ENCODE measurements around the gene SH3PXD2A.
A peak's percentile ranks its signal among the peaks of the same experiment; 100 is the strongest.

Gene SH3PXD2A

GRCh38 chr10:103877861-103878260, 22.5 kb upstream of the SH3PXD2A start:
- DNase-seq: no peak

GRCh38 chr10:103876155-103876554, 20.8 kb upstream of the SH3PXD2A start:
- DNase-seq: no peak

GRCh38 chr10:103874730-103875129, 19.4 kb upstream of the SH3PXD2A start:
- DNase-seq: peak; percentile 56

DNA sequence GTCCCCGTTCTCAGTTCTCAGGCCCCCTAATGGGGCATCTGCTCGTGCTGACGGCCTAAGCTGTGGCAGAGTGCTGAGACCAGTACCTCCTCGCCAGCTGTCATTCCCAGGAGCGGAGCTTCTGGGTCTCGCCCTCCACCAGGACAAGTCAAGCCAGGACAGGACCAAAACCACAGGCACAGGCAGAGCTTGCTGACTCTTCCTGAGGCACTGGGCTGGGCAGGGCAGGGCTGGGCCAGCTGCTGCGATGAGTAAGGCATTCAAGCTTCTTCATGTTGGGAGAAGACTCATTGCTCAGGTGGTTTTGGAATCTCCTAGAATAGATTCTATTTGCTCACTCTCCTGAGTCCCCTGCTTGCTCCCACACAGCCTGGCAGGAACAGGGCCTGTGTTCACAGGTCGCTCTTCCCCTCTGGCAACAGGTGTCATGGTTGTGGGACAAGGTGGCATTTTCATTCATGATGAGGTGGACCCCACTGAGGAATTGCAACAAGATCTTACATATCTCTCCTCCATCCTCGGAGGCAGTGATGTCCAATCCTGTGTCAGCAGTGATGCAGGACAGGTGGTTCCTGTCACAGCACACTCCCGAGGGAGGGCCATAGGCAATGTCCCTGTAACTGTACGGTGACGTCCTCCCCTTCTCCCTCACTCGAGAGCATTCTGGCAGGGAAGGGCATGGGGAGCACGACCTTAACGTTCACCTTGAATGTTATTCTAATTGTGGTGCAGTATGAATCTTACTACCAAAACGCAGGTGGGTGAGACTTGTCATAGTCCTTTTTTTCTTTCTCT, 17.0 kb upstream of the SH3PXD2A start:
- peak; percentile 40 for DNase-seq

DNA sequence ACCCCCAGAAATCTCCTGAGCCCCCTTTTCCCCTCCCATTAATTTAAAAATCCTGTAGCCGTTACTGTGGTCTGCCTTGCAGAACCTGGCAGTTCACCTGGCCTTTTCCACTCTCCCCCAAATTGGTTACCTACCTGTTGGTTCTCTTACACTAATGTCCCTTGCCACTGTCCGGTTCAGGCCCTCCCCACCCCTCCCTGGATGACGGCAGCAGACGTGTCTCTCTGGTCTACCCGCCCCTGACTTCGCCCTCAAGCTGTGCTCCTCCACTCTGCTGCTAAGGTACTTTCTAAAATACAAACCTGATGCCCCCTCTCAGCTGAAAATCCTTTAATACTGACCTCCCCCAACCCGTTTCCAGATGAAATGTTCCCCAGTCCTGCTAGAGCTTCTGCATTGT, 15.6 kb upstream of the SH3PXD2A start:
- no peak for DNase-seq

GRCh38 chr10:103870516-103870915, 15.1 kb upstream of the SH3PXD2A start:
- no peak for DNase-seq

DNA sequence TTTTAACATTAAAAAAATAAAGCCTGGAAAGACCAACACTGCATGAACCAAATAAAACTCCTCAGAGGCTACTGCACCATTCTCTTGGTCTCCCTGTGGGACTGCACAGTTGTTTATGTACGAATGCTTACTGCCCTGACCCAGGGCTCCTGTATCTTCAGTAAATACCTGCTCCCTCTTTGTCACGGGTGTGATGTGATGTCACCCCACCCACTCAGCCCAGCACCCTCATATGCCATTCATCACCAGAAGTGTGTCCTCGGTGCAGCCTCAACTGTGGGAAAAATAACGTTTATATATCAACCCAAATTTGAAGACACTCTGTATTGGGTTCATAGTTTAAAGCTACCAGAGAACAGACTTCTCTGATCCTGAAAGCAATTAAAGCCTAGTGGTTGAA, 14.0 kb upstream of the SH3PXD2A start:
- DNase-seq: no peak

- DNase-seq: no peak
These were observed 12.8 kb upstream of the SH3PXD2A start for GRCh38 chr10:103868200-103868599.

- DNase-seq: no peak
These were observed 6.1 kb upstream of the SH3PXD2A start for GRCh38 chr10:103861505-103861904.

- DNase-seq: peak; percentile 33
These were observed 4.0 kb upstream of the SH3PXD2A start for GRCh38 chr10:103859161-103860086.

GRCh38 chr10:103858360-103858759, 3.0 kb upstream of the SH3PXD2A start:
- DNase-seq: no peak

DNA sequence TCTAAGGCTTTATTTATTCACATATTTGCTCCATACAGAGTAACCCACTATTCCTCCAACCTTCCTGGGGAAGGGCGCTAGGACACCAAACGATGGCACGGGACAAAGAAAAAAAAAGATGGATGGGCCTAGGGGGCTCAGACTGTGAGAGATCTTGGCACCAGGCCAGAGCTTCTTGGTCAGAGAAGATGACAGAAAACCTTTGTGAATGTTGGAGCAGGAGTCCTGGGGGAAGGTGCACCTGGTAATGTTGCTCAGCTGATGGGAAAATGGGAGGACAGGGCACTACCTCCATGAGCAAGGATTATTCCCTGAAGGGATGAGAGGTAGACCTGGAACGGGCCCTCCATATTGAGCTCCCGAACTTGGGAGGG, 1.4 kb upstream of the SH3PXD2A start:
- no peak for DNase-seq

DNA sequence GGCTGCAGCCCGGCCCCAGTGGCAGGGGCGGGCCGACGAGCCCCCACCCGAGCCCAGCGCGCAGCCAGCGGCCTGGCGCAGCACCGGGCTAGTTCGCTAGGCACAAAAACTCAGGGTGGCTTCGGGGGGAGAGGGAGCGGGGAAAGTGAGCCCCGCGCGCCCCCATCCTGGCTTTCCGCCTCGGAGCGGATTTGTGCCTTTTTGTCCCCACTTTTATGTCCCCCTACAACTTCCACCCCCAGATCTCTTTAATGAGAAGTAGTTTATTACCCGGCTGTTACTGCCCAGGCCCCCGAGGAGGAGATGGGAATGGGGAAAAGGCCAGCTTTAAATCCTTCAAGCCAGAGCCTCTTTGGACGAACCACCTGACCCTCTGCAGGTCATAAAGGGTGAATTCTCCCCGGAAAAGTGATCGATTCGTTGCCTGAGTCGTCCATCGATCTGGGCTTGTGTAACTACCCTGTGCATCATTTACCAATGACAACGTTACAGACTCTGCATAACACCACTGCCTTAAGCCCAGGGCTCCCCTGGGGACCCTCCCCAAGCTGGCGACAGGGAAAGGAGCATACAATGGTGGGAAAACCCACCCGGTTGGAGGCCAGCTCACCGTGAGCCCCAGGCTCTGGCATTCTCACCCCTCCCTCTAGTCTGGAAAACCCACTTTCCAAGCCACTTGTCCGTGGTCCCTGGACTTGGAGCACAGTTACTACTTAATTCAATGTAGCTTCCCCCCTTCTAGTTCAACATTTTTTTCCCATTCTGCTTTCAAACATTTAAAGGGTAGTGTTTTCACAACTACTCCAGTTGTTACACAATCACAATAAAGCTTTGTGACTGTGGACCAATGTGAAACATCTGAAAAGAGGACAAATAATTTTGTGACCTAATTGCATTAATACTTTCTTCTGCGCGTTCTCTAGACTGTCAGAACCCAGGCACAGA, 748 bp upstream of the SH3PXD2A start:
- no peak for DNase-seq

GRCh38 chr10:103854686-103855391, 537 bp downstream of the SH3PXD2A start:
- DNase-seq: no peak

DNA sequence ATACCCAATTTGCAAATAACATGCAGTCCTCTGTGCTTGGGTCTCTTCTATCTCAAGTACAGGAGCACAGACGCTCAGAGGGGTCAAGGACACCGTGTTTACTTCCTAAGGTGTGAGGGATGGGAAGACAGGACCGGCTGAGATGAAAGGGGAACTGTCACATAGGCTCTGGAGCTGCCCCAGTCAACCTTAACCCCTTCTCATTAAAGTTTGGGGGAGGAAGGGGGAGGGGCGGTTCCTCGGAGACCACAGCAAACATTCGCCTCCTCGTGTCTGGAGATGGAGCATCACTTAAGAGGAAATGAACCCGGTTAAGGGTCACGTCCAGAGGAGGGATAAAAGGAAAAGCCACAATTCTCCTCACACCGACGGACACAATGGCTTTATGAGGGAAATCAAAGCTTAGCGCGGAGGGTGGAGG, 1.1 kb downstream of the SH3PXD2A start:
- no peak for DNase-seq

DNA sequence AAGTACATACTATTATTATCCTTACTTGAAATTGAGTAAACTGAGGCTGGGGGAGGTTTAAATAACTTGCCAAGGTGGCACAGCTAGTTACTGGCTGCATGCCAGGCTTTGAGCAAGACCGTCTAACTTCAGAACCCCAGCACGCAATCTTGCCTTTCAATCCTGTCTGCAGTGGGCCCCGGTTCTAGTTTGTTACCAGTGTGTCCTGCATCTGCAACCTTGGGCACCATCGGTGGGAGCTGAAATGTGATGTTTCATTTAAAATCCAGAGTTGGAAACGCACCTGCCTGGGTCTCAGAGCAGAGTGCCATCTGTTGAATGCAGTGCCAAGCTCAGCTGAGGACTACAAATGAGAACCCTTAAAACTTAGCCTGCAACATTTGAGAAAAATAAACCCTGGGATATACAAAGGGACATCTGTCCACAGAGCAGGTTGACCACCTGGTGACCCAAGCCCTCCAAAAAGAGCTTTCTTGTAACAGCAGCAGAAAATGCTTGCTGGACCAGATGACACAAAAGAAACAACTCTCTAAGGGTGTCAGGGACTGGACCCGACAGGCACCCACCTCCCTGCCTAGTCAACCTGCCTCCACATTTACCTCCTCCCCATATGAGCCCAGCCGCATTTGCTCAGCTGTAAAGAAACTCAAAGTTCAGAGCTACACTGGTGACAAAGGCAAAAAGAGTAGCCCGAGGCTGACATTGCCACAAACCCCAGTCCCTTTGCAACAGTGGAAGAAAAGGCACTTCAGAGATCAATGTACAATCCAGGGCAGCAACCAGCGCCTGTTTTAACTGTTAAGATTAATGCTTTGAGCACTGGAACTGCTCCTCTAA, 1.7 kb downstream of the SH3PXD2A start:
- peak; percentile 34 for DNase-seq

DNA sequence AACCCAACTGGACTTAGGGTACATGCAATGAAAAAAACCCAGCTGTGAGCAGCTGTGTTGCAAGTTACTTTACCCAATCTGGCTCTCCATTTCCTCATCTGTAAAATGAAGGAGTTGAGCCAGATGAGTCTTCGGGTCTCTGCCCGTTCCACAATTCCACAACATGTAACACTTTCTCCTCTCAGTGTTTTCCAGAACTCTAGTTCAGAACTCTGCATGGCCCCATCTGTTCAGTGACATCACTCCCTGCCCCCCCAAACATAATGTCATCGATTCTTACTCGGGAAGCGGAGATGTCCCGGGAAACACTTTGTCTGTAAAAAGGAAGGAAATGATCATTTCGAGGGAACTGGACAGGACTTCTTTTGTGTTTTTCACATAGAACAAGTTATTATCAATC, 2.5 kb downstream of the SH3PXD2A start:
- DNase-seq: no peak

DNA sequence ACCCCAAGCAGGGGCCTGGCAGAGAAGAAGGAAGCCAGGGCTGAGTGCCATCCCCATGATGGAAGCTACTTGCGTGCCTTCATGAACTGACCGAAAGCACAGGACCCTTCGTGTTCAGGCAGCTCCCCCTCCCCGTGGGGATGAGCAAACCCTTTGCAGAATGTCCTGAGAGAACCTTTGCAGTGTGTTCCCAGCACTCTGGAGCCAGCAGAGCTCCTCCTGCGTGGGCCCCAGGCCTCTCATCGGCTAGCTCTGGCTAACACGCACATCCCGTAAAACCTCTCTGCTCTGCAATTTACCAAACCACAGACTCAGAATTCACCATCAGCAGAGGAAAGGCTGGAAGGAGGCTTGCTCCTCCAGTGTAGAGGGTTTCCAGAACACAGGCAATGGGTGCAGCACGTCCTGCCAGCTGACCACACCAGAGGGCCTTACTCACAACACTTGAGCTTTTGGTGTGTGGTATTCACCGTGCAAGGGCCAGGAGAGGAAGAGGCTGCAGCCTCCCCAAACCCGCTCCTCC, 3.1 kb downstream of the SH3PXD2A start:
- DNase-seq: no peak

DNA sequence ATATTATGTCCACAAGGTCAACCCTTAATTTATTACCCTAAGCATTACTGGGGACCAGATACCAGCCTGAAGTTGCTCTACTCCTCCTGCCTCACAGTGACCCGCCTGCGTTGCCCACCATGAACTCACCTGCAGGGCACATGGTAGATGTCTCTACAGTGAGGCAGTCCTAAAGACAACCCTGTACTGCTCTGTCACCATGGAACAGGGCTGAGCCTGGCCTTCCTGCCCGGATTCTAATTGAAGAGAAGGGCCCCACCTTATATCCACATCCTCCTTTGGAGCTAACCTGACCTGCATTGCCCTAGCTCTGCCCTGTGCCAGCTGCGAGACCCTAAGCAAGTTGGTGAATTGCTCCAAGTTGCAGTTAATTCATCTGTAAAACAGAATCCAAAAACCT, 4.1 kb downstream of the SH3PXD2A start:
- DNase-seq: no peak

DNA sequence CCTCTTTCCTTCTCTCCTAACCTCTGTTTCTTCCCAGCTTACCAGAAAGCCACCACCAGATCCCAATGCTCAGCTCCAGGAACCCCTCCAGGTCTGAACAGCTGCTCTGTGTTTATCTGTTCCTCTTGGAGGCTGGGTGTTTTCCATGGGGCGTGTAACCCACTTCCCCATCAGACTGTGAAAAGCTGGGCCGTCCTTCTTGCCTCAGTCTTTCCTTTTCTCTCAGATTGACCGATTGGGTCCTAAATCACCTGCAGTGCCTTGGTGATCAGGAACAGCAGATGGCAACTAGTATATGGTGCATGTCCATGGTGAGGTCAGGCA, 4.8 kb downstream of the SH3PXD2A start:
- no peak for DNase-seq

DNA sequence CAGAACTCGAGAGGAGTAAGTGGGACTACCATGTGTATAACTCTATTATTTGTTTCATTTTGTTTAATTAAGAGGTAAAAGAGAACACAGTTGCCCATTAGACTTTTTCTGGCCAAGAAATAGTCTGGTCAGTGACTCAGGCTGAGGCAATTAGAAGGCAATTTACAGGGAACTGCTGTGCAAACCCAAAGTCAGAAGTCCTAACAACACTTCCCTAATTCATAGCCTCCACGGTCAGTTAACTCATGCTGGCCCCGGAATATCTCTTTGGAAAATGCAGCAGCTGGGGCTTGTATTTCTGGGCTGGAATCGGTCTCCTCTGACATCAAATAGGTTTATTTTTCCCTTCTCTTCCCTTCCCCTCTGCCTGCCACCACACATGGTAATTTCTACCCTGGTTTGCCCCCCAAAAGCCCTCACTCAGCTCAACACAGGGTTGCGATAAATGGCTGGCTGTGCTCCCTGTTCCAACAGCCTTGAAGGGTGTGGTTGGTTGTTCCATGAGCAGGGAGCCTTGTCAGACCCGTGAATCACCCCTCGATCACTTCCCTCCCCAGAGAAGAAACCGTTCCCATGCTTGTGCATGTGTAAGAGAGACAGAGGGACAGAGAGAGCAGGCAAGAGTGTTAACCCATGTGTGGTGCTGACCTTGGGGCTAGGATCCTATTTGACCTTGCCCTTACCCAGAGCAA, 5.3 kb downstream of the SH3PXD2A start:
- DNase-seq: no peak
